Globus pallidus (tissue), 1 donor: Measurements from ENCODE around the gene KLHL24.
"Not testable (repeated sequence)": the region's sequence is repeated elsewhere in the genome, so short reads cannot be mapped to it uniquely, and the experiment has no call there.

Source experiments
- DNase-seq: peaks from one replicate; pipeline ENCODE4 v3.0.0-alpha.2; 2015; ENCODE audit warnings: low spot score

The KLHL24 gene

DNA sequence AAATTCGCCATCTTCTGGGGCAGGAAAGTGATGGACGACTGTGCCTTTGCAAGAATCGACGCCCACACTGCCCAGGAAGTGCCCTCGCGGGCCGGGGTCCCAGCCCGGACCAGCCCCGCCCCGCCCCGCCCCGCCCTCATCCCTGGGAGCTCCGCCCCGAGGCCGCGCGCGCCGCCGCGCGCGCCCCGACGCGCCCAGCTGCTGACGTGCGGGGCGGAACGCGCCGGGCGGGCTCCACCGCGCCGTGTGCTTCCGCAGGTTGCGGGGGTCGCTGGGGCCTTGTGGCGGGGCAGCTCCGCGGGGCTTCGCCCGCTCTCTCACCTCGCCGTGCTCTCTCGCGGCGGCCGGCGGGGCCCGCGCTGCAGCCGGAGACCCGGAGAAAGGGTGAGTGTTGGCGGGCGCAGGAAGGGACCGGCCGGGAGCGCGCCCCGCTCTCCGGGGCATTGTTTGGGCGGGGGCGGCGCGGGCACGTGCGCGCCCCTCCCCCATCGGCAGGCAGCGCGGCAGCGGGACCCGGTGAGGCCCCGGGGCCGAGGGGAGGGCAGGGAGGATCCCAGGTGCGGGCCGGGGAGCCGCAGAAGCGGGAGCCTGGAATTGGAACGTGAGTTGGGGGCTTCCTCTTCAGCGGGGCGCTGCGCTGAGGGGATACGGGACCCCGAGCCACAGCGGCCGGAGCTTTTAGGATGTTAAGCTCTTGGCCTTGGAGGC is 62.3 kb downstream of the KLHL24 start, which contains the start of gene YEATS2:
Gene YEATS2, plus strand, starts transcription at position 188 of the 708 bp plus-strand sequence. CDS start 17,366 bp downstream, outside the sequence.
- peak; percentile 64 for DNase-seq

DNA sequence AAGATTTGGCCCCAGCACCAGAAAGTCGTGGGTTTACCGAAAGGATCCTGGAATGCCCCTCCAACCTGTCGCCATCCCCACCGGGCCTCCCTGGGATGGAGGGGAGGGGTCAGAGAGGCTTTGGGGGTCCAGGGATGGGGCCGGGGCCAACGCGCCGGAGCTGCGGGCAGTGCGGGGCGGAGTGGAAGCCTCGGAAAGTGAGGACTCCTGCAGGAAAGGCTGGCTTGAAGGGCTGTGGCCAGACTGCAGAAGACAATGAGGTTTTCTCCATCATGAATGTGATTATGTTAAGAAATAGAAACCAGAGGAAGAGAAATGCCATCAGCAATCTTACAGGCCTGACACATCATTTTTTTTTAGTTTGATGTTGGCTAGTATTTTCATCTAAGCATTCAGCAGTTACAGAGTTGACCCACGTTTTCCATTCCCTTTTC is 62.9 kb downstream of the KLHL24 start:
- peak; percentile 58 for DNase-seq

DNA sequence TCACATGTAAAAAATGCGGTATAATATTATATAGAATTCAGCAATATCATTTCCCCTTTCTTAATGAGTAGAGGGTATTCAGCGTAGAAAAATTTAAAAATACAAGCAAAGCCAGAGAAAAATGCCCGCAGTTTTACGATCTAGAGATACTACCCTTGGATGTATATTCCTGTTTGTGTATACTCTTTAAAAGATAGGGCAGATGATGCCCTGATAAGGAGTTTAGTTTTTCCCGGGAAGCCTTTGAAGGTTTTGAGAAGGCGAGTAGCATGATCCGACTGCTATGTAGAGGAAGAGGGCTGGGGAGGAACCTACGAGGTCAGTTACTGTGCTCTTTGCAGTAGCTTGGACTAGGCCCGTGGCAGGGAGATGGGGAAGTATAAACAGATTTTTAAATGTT is 63.3 kb downstream of the KLHL24 start:
- DNase-seq: peak; percentile 60

GRCh38 chr3:183699238-183699947 is 64.0 kb downstream of the KLHL24 start:
- peak; percentile 15 for DNase-seq

GRCh38 chr3:183701744-183702143 is 66.3 kb downstream of the KLHL24 start:
- no peak for DNase-seq

- not testable (repeated sequence) for DNase-seq
Measured at GRCh38 chr3:183703892-183704291, 68.5 kb downstream of the KLHL24 start.

GRCh38 chr3:183710231-183710630 is 74.8 kb downstream of the KLHL24 start:
- DNase-seq: no peak

DNA sequence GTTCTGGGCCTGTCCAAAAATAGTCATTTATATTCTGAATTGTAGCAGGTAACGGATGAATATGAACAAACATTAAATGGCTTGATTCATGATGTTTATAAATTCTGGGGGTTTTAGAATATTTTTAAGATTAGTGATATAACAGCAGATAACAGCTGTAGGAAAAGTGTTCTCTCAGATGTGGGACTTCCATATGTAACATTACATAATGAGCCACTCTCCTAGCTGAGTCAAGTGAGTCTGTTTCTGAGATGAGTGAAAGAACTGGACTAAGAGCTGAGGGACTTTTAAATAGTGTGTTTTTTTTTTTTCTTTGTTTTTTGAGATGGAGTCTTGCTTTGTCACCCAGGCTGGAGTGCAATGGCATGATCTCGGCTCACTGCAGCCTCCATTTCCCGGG is 76.1 kb downstream of the KLHL24 start:
- DNase-seq: no peak

DNA sequence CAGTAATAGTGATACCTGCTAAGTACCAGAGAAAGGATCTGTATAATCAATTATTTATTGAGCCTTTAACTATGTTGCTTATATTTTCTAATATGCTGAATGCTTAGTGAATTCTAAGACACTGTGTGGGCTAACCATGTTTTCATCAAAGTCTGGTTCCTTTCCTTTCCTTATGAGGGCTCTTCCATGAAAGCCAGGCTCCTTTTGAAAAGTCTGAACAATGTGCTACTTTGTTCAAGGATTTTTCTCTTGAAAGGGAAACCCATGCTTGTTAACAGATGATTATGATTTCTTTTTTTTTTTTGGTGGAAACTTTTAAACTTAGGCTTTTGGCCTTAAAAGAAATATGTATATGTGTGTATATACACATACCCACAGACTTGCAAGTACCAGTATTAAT is 79.2 kb downstream of the KLHL24 start:
- peak; percentile 9 for DNase-seq

DNA sequence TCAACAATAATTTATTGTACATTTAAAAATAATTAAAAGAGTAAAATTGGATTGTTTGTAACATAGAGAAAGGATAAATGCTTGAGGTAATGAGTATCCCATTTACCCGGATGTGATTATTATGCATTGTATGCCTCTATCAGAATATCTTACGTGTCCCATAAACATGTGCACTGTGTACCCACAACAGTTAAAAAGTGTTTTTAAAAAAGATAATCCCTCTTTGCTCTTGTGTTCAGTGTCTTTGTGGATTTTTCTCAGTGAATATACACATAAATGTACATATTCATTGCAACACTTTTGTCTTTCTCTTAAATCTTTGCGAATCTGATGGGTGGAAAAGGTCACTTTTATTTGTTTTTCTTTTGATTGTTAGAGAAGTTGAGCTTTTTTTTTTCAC is 82.6 kb downstream of the KLHL24 start:
- no peak for DNase-seq

GRCh38 chr3:183725387-183725786 is 90.0 kb downstream of the KLHL24 start:
- DNase-seq: no peak

- no peak for DNase-seq
Measured at GRCh38 chr3:183728204-183728603, 92.8 kb downstream of the KLHL24 start.

GRCh38 chr3:183730361-183730760 is 94.9 kb downstream of the KLHL24 start:
- no peak for DNase-seq

- DNase-seq: no peak
Measured at GRCh38 chr3:183731611-183732010, 96.2 kb downstream of the KLHL24 start.

GRCh38 chr3:183733553-183733952 is 98.1 kb downstream of the KLHL24 start:
- DNase-seq: no peak
